T-helper 22 cell (primary cell): ENCODE measurements around the gene DENND4B.
"Not testable (repeated sequence)": the region's sequence is repeated elsewhere in the genome, so short reads cannot be mapped to it uniquely, and the experiment has no call there.

ENCODE experiments used
- DNase-seq: peaks from one replicate; pipeline ENCODE4 v3.0.0-alpha.2; 2020; ENCODE audit warnings: low read depth

The DENND4B gene

DNA sequence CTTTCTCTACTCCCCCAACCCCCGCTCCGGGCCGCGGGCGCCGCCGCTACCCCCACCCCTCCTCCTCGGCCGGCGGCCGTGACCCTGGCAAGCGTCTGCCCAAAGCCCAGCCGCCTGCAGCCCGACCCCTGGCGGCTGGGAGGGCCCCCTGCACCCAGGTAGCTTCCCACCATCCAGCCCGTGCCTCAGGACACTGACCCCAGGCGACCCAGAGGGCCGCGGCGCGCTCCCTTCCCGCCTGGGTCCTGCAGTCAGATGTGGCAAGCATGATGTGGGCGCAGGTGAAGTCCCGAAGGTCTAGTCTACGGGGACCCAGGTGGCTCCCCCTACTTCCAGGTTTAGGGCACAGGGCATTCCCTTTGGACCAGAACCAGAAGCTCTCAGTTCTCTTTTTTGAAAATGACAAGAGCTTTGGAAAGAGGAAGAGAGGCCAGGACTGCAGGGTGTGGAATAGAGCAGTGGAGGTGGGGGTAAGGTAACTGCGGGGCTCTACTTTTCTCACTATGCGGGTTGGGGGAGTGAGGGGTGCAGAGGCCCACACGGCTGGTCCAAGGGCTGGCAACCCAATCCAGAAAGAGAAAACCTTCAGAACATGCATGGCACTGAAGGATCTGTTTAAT is at the start of gene DENND4B:
Gene DENND4B (minus strand): TSS at position 97 of the 620 bp plus-strand sequence. CDS start 2,344 bp downstream, outside the sequence.
- DNase-seq: peak; percentile 55

GRCh38 chr1:153995640-153996039 is 49.1 kb upstream of the DENND4B start:
- no peak for DNase-seq

- no peak for DNase-seq
Measured at GRCh38 chr1:153995202-153995601, 48.7 kb upstream of the DENND4B start.

DNA sequence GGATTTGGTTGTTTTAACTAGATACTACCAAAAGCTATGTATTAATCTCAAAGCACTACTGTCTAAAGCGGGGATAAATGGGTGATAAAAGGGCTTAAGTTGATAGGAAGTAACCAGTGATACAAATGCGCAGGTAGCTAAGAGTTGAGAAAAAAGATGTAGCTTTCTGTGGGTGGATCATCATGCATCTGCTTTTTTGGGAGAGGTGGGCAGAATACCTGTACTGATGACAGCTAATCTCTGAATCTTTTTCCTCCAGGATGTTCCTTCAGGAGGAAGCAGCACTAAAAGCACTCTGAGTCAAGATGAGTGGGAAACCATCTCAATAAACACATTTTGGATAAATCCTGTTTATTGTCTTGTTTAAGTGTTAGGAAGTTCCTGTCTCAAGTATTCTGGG is 45.3 kb upstream of the DENND4B start:
- DNase-seq: no peak

- no peak for DNase-seq
Measured at GRCh38 chr1:153991151-153991630, 44.7 kb upstream of the DENND4B start.

GRCh38 chr1:153990468-153991150 is 44.1 kb upstream of the DENND4B start, which contains the start of gene RPS27:
Gene RPS27, plus strand, starts transcription at chr1:153990762. Its CDS starts 35 bp downstream, at chr1:153990797.
- peak; percentile 87 for DNase-seq

DNA sequence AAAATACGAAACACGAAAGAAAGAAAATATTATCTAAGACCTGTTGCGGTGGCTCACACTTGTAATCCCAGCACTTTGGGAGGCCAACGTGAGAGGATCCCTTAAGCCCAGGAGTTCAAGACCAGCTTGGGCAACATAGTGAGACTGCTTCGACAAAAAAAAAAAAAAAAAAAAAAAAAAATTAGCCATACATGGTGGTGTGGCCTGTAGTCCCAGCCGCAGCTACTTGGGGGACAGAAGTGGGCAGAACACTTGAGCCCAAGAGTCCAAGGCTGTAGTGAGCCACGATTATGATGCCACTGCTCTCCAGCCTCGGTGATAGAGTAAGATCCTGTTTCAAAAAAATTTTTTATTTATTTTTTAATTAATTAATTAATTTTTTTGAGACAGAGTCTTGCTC is 41.1 kb upstream of the DENND4B start:
- DNase-seq: no peak

DNA sequence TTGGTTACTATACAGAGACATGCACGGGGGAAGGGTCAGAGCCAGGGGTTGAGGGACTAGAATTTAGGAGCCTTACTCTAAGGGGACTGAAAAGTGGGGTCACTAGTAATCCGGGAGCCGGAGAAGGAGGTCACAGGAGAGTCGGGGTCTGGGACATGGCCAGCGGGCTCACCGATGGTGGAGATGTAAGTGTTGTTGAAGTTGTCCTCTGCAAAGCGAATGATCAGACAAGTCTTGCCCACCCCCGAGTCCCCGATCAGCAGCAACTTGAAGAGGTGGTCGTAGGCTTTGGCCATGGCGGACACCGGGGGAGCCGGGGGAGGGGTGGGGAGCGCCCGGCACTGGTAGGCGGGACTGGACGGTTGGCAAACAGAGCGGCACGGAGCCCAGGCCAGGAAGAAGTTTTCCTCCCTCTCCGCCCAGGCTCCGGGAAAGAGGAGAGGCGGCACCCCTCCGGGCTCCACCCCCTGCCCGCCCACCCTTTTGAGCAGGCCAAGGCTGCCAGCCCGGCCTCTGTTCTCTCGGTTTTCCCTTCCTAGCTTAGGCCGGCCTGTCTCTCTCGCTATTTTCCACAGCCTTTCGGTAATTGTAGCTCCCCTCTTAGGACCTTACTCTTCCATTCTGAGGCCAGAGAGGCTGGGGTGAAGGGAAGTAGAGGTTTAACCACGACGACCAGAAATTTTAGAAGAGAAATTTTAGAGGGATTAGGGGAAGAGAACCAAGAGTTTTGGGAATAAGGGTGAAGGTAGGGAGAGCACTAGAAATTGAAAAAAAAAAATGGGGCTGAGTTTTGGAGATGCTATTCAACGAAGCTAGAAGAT is 39.6 kb upstream of the DENND4B start, which contains the start of gene RAB13:
Gene RAB13 (minus strand): TSS at position 399 of the 821 bp plus-strand sequence. CDS start 103 bp downstream, at position 296.
- DNase-seq: no peak

DNA sequence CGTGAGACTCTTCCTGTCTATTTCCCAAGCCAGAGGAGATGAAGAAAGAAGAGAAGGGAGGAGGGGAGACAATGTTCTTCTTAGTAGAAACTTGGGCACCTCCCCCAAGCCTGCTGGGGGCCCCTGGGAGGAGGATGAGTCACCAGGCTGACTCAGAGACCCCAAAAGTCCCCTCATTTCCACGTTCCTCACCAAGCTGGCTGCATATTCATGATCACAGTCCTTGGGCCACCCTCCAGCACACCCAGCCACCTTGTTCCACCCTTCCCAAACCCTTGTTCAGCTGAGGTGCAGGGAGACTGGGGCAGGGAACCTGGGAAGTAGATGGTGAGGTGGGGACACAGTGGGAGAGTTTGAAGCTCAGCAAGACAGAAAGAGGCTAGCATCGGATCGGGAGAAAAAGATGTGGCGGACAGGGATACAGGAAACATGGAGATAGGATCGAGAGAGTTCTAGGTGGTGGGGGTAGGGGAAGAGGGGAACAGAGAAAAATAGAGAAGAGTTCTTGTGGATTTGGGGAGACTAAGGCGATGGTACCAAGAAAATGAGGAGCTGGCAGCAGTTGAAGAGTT is 38.9 kb upstream of the DENND4B start:
- no peak for DNase-seq

DNA sequence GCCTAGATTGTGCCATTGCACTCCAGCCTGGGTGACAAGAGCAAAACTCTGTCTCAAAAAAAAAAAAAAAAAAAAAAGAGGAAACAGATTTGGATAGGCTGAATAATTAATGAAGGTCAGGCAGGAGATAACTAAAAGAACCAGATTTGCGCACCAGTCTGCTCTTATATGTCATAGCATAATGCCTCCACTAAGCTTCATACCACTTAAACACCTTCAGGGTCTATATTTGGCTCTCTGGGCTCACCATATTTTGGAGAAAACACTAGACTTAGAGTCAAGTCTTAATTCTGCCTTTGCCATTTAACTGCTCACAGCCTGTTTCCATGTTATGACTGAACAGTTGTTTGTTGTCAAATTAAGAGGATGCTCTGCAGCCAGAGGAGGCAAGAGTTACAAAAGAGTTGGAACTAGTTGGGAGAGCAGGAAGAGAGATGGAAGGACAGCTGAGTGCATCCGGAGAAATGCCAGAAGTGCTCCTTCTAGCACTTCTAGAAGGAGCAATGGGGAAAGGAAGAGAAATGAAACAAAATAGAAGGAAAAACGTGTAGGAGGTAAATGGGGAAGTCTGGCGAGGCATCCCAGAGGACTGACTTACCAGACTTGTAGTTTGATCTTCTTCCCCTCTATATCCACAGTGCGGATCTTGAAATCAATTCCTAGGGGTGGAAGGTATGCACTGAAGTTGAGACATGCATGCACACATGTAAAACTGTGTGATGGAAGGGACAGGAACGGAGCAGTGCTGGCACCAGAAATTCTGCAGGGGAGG is 37.8 kb upstream of the DENND4B start:
- no peak for DNase-seq

GRCh38 chr1:153981735-153982134 is 35.2 kb upstream of the DENND4B start:
- DNase-seq: not testable (repeated sequence)

- not testable (repeated sequence) for DNase-seq
Measured at GRCh38 chr1:153979091-153979490, 32.6 kb upstream of the DENND4B start.

GRCh38 chr1:153978274-153978909 is 31.9 kb upstream of the DENND4B start:
- no peak for DNase-seq

- DNase-seq: peak; percentile 79
Measured at GRCh38 chr1:153977250-153978240, 31.0 kb upstream of the DENND4B start, which contains the start of gene JTB. Gene JTB, minus strand, starts transcription at chr1:153977674. Its CDS starts 422 bp downstream, at chr1:153977252.

DNA sequence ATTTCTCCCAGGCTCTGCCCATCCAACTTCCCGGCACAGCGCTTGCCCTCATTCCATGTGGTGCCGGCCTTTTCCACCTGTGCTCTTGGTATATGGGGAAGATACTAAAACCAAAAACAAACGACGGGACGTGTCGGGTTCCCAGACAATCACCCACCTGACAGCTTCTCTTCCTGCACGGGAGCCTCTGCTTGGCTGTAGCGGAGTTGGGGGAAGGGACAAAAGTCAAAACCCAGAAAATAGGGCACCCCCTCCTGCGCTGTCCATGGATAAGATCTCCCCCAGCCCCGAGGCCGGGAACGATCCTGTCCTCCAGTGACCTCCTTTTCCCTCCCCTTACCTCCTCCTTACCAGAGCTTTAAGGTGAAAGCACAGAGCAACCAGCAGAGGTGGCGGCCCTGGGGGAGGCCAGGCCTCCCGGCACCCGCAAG is 30.3 kb upstream of the DENND4B start:
- DNase-seq: no peak

DNA sequence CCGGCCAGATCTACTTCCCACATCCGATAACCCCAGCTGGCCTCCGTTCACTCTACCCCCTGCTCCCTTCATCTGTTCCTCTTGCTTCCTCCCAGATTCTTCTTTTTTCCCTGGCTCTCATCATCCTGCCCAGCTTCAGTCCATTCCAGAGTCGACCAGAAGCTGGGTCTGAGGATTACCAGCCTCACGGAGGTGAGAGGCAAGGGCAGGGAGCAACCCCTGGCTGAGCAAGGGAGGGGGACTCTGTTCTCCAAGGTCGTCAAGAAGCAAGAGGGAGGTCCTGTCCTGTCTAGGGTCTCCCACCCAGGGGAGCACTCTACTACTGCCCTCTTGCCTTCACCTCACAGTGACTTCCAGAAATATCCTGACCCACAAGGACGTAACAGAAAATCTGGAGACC is 27.0 kb upstream of the DENND4B start:
- no peak for DNase-seq

- no peak for DNase-seq
Measured at GRCh38 chr1:153973071-153973470, 26.6 kb upstream of the DENND4B start.

DNA sequence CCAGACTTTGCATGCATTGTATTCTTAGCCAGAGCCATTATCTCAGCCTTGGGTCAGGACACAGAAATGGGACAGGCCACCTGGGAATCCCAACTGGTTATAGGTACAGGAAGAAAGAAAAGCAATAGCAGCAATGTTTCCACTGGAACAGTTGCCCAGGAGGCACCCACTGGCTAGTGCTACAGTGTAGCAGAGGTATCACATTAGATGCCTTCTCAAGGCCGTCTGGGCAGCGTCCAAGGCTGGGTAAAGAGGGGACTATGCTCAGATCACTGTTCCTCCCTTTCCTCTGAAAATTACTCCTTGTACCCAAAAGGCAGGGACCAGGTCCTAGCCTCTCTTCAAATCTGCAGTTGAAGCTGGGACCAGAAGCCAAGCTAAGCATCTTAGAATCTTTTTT is 23.8 kb upstream of the DENND4B start:
- DNase-seq: no peak

DNA sequence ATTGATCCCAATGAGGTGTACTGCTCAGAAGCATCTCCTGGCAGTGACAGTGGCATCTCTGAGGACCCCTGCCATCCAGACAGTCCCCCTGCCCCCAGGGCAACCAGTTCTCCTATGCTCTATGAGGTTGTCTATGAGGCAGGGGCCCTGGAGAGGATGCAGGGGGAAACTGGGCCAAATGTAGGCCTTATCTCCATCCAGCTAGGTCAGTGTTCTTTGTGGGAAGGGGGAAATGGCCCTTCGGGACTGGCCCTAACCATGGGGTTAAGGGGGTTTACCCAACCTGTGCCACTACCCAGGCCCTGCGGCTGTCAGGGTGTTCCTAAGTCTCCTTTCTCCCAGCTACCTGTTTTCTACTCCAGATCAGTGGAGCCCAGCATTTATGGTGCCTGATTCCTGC is 22.5 kb upstream of the DENND4B start:
- no peak for DNase-seq
